MM.1S (cell line): ENCODE results near the gene GUCA2B.

Experiments
- DNase-seq: peaks from one replicate; pipeline ENCODE4 v3.0.0-alpha.2; 2015
- H2AFZ ChIP-seq: fragments of 300-600 bp; sonication (generic); 2 replicates; pipeline ENCODE4 v1.6.0; 2016; ENCODE audit warnings: antibody characterized with exemption, low read length
- H3F3A ChIP-seq: fragments of 300-600 bp; sonication (generic); 2 replicates; pipeline ENCODE4 v1.6.1; 2016; ENCODE audit warnings: mild to moderate bottlenecking, antibody characterized with exemption, low read length, moderate library complexity, mixed read lengths; ENCODE audit not compliant: insufficient read depth
- H3K27ac ChIP-seq: fragments of 300-600 bp; sonication (generic); 2 replicates; pipeline ENCODE4 v1.5.1; 2016; ENCODE audit warnings: mild to moderate bottlenecking, low read length
- H3K27me3 ChIP-seq: fragments of 300-600 bp; sonication (generic); replicated peaks from 2 replicates; pipeline ENCODE4 v1.6.0; 2016; ENCODE audit warnings: low read length; ENCODE audit not compliant: insufficient read depth
- H3K36me3 ChIP-seq: fragments of 300-600 bp; sonication (generic); replicated peaks from 2 replicates; pipeline ENCODE4 v1.6.1; 2016; ENCODE audit warnings: mild to moderate bottlenecking, low read length, mixed read lengths; ENCODE audit not compliant: insufficient read depth
- H3K4me1 ChIP-seq: fragments of 300-600 bp; sonication (generic); 2 replicates; pipeline ENCODE4 v1.6.1; 2016; ENCODE audit warnings: low read length, mixed read lengths
- H3K4me2 ChIP-seq: fragments of 300-600 bp; sonication (generic); 2 replicates; pipeline ENCODE4 v1.6.0; 2016; ENCODE audit warnings: low read depth, low read length
- H3K4me3 ChIP-seq: fragments of 300-600 bp; sonication (generic); 2 replicates; pipeline ENCODE4 v1.5.1; 2016; ENCODE audit warnings: low read length, mixed read lengths
- H3K79me2 ChIP-seq: fragments of 300-600 bp; sonication (generic); 2 replicates; pipeline ENCODE4 v1.6.1; 2016; ENCODE audit warnings: mixed run types, low read length, mixed read lengths
- H3K9ac ChIP-seq: fragments of 300-600 bp; sonication (generic); 2 replicates; pipeline ENCODE4 v1.6.1; 2016; ENCODE audit warnings: low read length, mixed read lengths
- H3K9me2 ChIP-seq: fragments of 300-600 bp; sonication (generic); replicated peaks from 2 replicates; pipeline ENCODE4 v1.6.1; 2016; ENCODE audit warnings: mild to moderate bottlenecking, low read length, mixed read lengths; ENCODE audit not compliant: insufficient read depth
- H3K9me3 ChIP-seq: fragments of 300-600 bp; sonication (generic); replicated peaks from 2 replicates; pipeline ENCODE4 v1.6.1; 2016; ENCODE audit warnings: mild to moderate bottlenecking, low read length, mixed read lengths; ENCODE audit not compliant: insufficient read depth
- H4K20me1 ChIP-seq: fragments of 300-600 bp; sonication (generic); 2 replicates; pipeline ENCODE4 v1.6.1; 2016; ENCODE audit warnings: mild to moderate bottlenecking, low read length, moderate library complexity, mixed read lengths; ENCODE audit not compliant: insufficient read depth
- CTCF ChIP-seq: fragments of 300-600 bp; sonication (generic); IDR thresholded peaks from 2 replicates; pipeline ENCODE4 v1.5.1; 2016; ENCODE audit warnings: antibody characterized with exemption, low read length, mixed read lengths
- EZH2 ChIP-seq: fragments of 300-600 bp; sonication (generic); optimal IDR thresholded peaks from 2 replicates; pipeline ENCODE3; 2017; ENCODE audit warnings: low read depth, mild to moderate bottlenecking, antibody characterized with exemption, low read length, mixed read lengths
- EZH2phosphoT487 ChIP-seq: fragments of 300-600 bp; sonication (generic); IDR thresholded peaks from 2 replicates; pipeline ENCODE4 v1.6.1; 2018; ENCODE audit warnings: antibody characterized with exemption, low read length

GUCA2B gene

GRCh38 chr1:42141978-42142377 lies 11.2 kb upstream of the GUCA2B start:
- Histone ChIP-seq H3K4me2 (no peak overlapping the region), H3K9ac (no peak overlapping the region), H3K9me2 (no peaks in the 10 kb centered on the region), H3K79me2 (no peaks in the 10 kb centered on the region), H3K27ac (no peak overlapping the region), H2AFZ (no peak overlapping the region), H3K4me1 (peaks cover 8% of the 10 kb centered on the region; the same call in 1 of the 2 replicates), H3K9me3 (no peaks in the 10 kb centered on the region), H4K20me1 (no peaks in the 10 kb centered on the region), H3K36me3 (no peaks in the 10 kb centered on the region), H3F3A (no peaks in the 10 kb centered on the region), H3K27me3 (no peaks in the 10 kb centered on the region), H3K4me3 (no peak overlapping the region)
- TF ChIP-seq EZH2phosphoT487 = no peak
- no peak for TF ChIP-seq CTCF
- no peak for TF ChIP-seq EZH2
- no peak for DNase-seq

GRCh38 chr1:42142894-42143675 lies 10.1 kb upstream of the GUCA2B start:
- Histone ChIP-seq H3K27me3 (no peaks in the 10 kb centered on the region), H4K20me1 (no peaks in the 10 kb centered on the region), H3K4me1 (peaks cover 8% of the 10 kb centered on the region; the same call in 1 of the 2 replicates), H3K27ac (no peak overlapping the region), H3K9me2 (no peaks in the 10 kb centered on the region), H3K79me2 (no peaks in the 10 kb centered on the region), H3K9me3 (no peaks in the 10 kb centered on the region), H3K9ac (no peak overlapping the region), H3K4me3 (no peak overlapping the region), H3F3A (no peaks in the 10 kb centered on the region), H3K4me2 (peak overlapping the region; percentile 20), H2AFZ (peak overlapping the region; percentile 61), H3K36me3 (no peaks in the 10 kb centered on the region)
- peak; percentile 49 for DNase-seq
- no peak for TF ChIP-seq CTCF
- TF ChIP-seq EZH2 = no peak
- no peak for TF ChIP-seq EZH2phosphoT487

GRCh38 chr1:42143896-42144710 lies 9.1 kb upstream of the GUCA2B start:
- TF ChIP-seq EZH2 (no peak), EZH2phosphoT487 (no peak), CTCF (no peak)
- peaks cover 8% of the 10 kb centered on the region; the same call in 1 of the 2 replicates for H3K4me1 ChIP-seq
- no peaks in the 10 kb centered on the region for H3F3A ChIP-seq
- H3K4me2 ChIP-seq = no peak overlapping the region
- peak overlapping the region; percentile 61; the same call in 1 of the 2 replicates for H2AFZ ChIP-seq
- H3K79me2 ChIP-seq = no peaks in the 10 kb centered on the region
- no peaks in the 10 kb centered on the region for H3K9me2 ChIP-seq
- no peak for DNase-seq
- no peaks in the 10 kb centered on the region for H3K27me3 ChIP-seq
- no peak overlapping the region for H3K4me3 ChIP-seq
- no peaks in the 10 kb centered on the region for H4K20me1 ChIP-seq
- no peak overlapping the region for H3K27ac ChIP-seq
- no peak overlapping the region for H3K9ac ChIP-seq
- no peaks in the 10 kb centered on the region for H3K9me3 ChIP-seq
- no peaks in the 10 kb centered on the region for H3K36me3 ChIP-seq
